Hepatocyte (in vitro differentiated cells): ENCODE results near the gene FAM184A. TPM values are rescaled to one million over a fixed set of nuclear protein-coding genes. Genes with fewer than 3 reads are reported as not detected.

Source experiments
- DNase-seq: peaks from one replicate; pipeline ENCODE4 v3.0.0-alpha.2; 2016; ENCODE audit warnings: low spot score
- H2AFZ ChIP-seq: fragments of 200-600 bp; sonication (generic); 2 replicates; pipeline ENCODE4 v1.6.0; 2016; ENCODE audit warnings: antibody characterized with exemption, mild to moderate bottlenecking
- H3K27ac ChIP-seq: fragments of 200-600 bp; sonication (generic); 2 replicates; pipeline ENCODE4 v1.5.1; 2016; ENCODE audit warnings: mild to moderate bottlenecking
- H3K27me3 ChIP-seq: fragments of 200-600 bp; sonication (generic); 2 replicates; pipeline ENCODE4 v1.6.1; 2016
- H3K36me3 ChIP-seq: fragments of 200-600 bp; sonication (generic); replicated peaks from 2 replicates; pipeline ENCODE4 v1.5.1; 2016; ENCODE audit warnings: low read depth; ENCODE audit not compliant: insufficient read depth
- H3K4me1 ChIP-seq: fragments of 200-600 bp; sonication (generic); 2 replicates; pipeline ENCODE4 v1.5.1; 2016; ENCODE audit warnings: mild to moderate bottlenecking, moderate library complexity; ENCODE audit not compliant: insufficient read depth
- H3K4me2 ChIP-seq: fragments of 200-600 bp; sonication (generic); 2 replicates; pipeline ENCODE4 v1.6.0; 2016
- H3K4me3 ChIP-seq: fragments of 200-600 bp; sonication (generic); 2 replicates; pipeline ENCODE4 v1.5.1; 2016; ENCODE audit warnings: mild to moderate bottlenecking
- H3K79me2 ChIP-seq: fragments of 200-600 bp; sonication (generic); 2 replicates; pipeline ENCODE4 v1.6.0; 2017; ENCODE audit warnings: mild to moderate bottlenecking
- H3K9me2 ChIP-seq: fragments of 200-600 bp; sonication (generic); replicated peaks from 2 replicates; pipeline ENCODE4 v1.6.0; 2017; ENCODE audit warnings: mild to moderate bottlenecking; ENCODE audit not compliant: insufficient read depth
- H3K9me3 ChIP-seq: fragments of 200-600 bp; sonication (generic); 2 replicates; pipeline ENCODE4 v1.5.1; 2016; ENCODE audit warnings: low read depth, mild to moderate bottlenecking
- H4K20me1 ChIP-seq: fragments of 200-600 bp; sonication (generic); 2 replicates; pipeline ENCODE4 v1.6.0; 2016; ENCODE audit warnings: mild to moderate bottlenecking; ENCODE audit not compliant: insufficient read depth, poor library complexity, severe bottlenecking
- EZH2 ChIP-seq: fragments of 200-600 bp; sonication (generic); IDR thresholded peaks from 2 replicates; pipeline ENCODE4 v1.6.1; 2016; ENCODE audit warnings: antibody characterized with exemption, mild to moderate bottlenecking, borderline replicate concordance
- EZH2phosphoT487 ChIP-seq: fragments of 200-600 bp; sonication (generic); IDR thresholded peaks from one replicate; pipeline ENCODE4 v1.6.1; 2018; ENCODE audit warnings: antibody characterized with exemption, mild to moderate bottlenecking, low read depth, moderate library complexity; ENCODE audit not compliant: unreplicated experiment, severe bottlenecking
- WGBS: methylation state at CpG from one replicate; pipeline ENCODE4 v1.1.6; 2016; ENCODE audit warnings: low lambda C conversion rate; ENCODE audit errors: missing lambda C conversion rate; 5-methylcytosine and 5-hydroxymethylcytosine counted together
- polyA plus RNA-seq: library from polyadenylated mRNA; unstranded; fragments of >200 nt; fragmentation: Nextera tagmentation; extraction: Ambion mirVana; gene quantifications from 2 replicates; pipeline ENCODE4 v1.2.1, GENCODE V29; 2016
- total RNA-seq: library from RNA; depleted of rRNA; stranded (reverse); fragments of >200 nt; gene quantifications from 2 replicates; pipeline ENCODE4 v1.2.3, GENCODE V29; 2014
- TF ChIP-seq, protein P1 (sequence below): fragments of 200-600 bp; sonication (generic); IDR thresholded peaks from 2 replicates; pipeline ENCODE4 v1.5.1; 2016; ENCODE audit warnings: antibody characterized with exemption, mild to moderate bottlenecking; ENCODE audit not compliant: poor library complexity

Gene FAM184A
- total and polyA plus RNA-seq, 2 experiments from 2014 or later: 5.6 to 14.1 TPM

DNA sequence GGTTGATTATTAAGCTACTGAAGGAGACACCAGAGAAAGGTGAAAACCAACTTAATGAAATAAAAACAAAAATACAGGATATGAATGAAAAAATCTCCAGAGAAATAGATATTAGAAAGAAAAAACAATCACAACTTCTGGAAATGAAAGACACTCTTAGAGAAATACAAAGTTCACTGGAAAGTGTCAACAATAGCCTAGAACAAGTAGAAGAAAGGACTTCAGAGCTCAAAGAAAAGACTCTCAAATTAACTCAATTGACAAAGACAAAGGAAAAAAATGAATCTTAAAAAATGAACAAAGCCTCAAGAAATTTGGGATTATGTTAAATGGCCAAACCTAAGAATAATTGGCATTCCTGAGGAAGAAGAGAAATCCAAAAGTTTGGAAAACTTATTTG is 133.2 kb downstream of the FAM184A start:
- H3K36me3 ChIP-seq: no peaks in the 10 kb centered on the region

DNA sequence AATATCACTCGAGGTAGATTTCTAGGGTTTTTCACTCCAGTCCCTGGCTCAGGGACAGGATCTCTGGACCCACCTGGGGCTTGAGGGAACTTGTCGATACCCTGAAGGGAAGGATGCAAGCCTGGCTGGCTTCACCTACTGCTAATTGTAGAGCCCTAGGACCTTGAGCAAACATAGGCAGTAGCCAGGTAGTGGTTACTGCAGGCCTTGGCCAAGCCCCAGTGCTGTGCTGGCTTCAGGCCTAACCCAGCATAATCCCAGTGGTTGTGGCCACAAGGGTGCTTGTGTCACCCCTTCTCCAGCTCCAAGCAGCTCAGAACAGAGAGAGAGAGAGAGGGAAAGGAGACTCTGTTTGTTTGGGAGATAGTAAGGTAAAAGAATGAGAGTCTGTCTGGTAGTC is 137.7 kb downstream of the FAM184A start:
- H3K4me3 ChIP-seq: no peak overlapping the region
- TF ChIP-seq, protein P1, sequence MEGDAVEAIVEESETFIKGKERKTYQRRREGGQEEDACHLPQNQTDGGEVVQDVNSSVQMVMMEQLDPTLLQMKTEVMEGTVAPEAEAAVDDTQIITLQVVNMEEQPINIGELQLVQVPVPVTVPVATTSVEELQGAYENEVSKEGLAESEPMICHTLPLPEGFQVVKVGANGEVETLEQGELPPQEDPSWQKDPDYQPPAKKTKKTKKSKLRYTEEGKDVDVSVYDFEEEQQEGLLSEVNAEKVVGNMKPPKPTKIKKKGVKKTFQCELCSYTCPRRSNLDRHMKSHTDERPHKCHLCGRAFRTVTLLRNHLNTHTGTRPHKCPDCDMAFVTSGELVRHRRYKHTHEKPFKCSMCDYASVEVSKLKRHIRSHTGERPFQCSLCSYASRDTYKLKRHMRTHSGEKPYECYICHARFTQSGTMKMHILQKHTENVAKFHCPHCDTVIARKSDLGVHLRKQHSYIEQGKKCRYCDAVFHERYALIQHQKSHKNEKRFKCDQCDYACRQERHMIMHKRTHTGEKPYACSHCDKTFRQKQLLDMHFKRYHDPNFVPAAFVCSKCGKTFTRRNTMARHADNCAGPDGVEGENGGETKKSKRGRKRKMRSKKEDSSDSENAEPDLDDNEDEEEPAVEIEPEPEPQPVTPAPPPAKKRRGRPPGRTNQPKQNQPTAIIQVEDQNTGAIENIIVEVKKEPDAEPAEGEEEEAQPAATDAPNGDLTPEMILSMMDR: no peak
- TF ChIP-seq EZH2phosphoT487: no peak
- TF ChIP-seq EZH2: no peak
- H2AFZ ChIP-seq: no peak overlapping the region
- no peaks in the 10 kb centered on the region for H3K27me3 ChIP-seq
- peaks cover 19% of the 10 kb centered on the region for H3K79me2 ChIP-seq
- H3K9me2 ChIP-seq: no peaks in the 10 kb centered on the region
- no peaks in the 10 kb centered on the region for H3K9me3 ChIP-seq
- H3K4me2 ChIP-seq: no peak overlapping the region
- no peak overlapping the region for H3K27ac ChIP-seq
- no peaks in the 10 kb centered on the region for H4K20me1 ChIP-seq
- no peaks in the 10 kb centered on the region for H3K4me1 ChIP-seq
- no peaks in the 10 kb centered on the region for H3K36me3 ChIP-seq
- WGBS: 100% methylated on average over 2 of the region's 2 CpGs
- no peak for DNase-seq

More for the DNA sequence above, 133.2 kb downstream of the FAM184A start:
- no peaks in the 10 kb centered on the region for H3K9me2 ChIP-seq
- no peaks in the 10 kb centered on the region for H3K79me2 ChIP-seq
- H3K27me3 ChIP-seq: no peaks in the 10 kb centered on the region
- TF ChIP-seq, protein P1: no peak
- TF ChIP-seq EZH2 (no peak), EZH2phosphoT487 (no peak)
- H3K27ac ChIP-seq: no peak overlapping the region
- no peaks in the 10 kb centered on the region for H3K9me3 ChIP-seq
- no peak for DNase-seq
- H3K4me1 ChIP-seq: no peaks in the 10 kb centered on the region
- H2AFZ ChIP-seq: no peak overlapping the region
- H3K4me3 ChIP-seq: no peak overlapping the region
- no peaks in the 10 kb centered on the region for H4K20me1 ChIP-seq
- no peak overlapping the region for H3K4me2 ChIP-seq

DNA sequence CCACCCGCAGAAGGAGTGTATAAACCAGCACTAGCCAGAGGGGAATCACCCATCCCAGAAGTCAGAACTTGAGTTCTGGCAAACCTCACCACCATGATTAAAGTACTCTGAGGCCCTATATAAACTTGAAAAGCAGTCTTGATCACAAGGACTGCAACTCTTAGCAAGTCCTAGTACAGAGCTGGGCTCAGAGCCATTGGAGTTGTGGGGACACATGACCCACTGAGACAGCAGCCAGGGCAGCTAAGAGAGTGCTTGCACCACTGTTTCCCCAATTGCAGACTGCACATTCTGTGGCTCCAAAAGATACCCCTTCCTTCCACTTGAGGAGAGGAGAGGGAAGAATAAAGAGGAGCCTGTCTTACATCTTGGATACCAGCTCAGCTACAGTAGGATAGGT is 138.8 kb downstream of the FAM184A start:
- Histone ChIP-seq H3K9me2 (no peaks in the 10 kb centered on the region), H2AFZ (no peak overlapping the region), H3K36me3 (no peaks in the 10 kb centered on the region), H3K4me3 (no peak overlapping the region), H4K20me1 (no peaks in the 10 kb centered on the region), H3K27me3 (no peaks in the 10 kb centered on the region), H3K9me3 (no peaks in the 10 kb centered on the region), H3K4me2 (no peak overlapping the region), H3K27ac (no peak overlapping the region), H3K4me1 (no peaks in the 10 kb centered on the region), H3K79me2 (peaks cover 24% of the 10 kb centered on the region)
- no peak for DNase-seq
- 83% methylated on average over 1 of the region's 1 CpG for WGBS
- TF ChIP-seq EZH2phosphoT487: no peak

DNA sequence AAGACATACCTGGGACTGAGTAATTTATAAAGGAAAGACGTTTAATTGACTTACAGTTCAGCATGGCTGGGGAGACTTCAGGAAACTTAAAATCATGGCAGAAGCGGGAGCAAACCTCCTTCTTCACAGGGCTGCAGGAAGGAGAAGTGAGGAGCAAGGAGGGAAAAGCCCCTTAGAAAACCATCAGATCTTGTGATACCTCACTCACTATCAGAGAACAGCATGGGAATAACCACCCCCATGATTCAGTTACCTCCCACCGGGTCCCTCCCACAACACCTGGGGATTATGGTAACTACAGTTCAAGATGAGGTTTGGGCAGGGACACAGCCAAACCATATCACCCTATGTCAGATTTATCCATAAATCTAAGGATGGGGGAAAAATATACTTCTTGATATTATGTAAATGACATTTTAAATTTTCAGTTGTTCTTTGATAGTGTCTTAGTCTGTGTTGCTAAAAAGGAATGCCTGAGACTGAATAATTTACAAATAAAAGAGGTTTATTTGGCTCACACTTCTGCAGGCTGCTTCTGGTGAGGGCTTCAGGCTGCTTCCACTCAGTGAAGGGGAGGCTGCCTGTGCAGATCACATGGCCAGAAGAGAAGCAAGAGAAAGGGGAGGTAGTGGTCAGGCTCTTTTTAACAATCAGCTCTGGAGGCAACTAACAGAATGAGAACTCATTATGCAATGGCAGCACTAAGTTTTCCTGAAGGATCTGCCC is 142.3 kb downstream of the FAM184A start:
- WGBS: 72% methylated on average over 3 of the region's 3 CpGs
- no peak overlapping the region for H3K27ac ChIP-seq

More for the DNA sequence above, 142.3 kb downstream of the FAM184A start:
- TF ChIP-seq EZH2phosphoT487 (no peak), EZH2 (no peak)
- no peaks in the 10 kb centered on the region for H3K9me3 ChIP-seq
- H3K79me2 ChIP-seq: peaks cover 47% of the 10 kb centered on the region
- H3K36me3 ChIP-seq: no peaks in the 10 kb centered on the region
- no peak overlapping the region for H2AFZ ChIP-seq
- no peaks in the 10 kb centered on the region for H3K27me3 ChIP-seq
- DNase-seq: no peak
- no peaks in the 10 kb centered on the region for H3K9me2 ChIP-seq
- no peaks in the 10 kb centered on the region for H4K20me1 ChIP-seq
- peak overlapping the region; percentile 81 for H3K4me2 ChIP-seq
- no peak overlapping the region for H3K4me3 ChIP-seq
- H3K4me1 ChIP-seq: peaks cover 7% of the 10 kb centered on the region
